ENCODE data around the gene OR7C1. TPM values are rescaled to one million over a fixed set of nuclear protein-coding genes. Genes with fewer than 3 reads are reported as not detected.
"Not testable (repeated sequence)": the region's sequence is repeated elsewhere in the genome, so short reads cannot be mapped to it uniquely, and the experiment has no call there.

The OR7C1 gene
- total RNA-seq, 6 donors from 2014 or later, result not detected

DNA sequence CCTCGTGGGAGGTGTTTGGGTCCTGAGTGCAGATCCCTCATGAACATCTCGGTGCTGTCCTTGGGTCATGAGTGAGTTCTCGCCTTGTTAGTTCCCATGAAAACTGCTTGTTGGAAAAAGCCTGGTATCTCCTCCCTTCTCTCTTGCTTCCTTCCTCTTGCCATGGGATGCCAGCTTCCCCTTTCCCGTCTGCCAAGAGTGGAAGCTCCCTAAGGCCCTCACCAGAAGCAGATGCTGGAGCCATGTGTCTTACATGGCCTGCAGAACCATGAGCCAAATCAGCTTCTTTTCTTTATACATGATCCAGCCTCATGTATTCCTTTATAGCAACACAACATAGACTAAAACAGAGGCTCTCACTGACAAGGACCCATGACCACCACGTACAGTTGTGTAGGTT is 64.8 kb downstream of the OR7C1 start:
- TF ChIP-seq POLR2A (IDR thresholded peaks at IDR 0.05), result no peak
- TF ChIP-seq CTCF (IDR thresholded peaks at IDR 0.05), result no peak
- ATAC-seq (ENCODE audit: low FRiP score in 2 of 2), result no peak
- no peak overlapping the region for H3K4me3 ChIP-seq

DNA sequence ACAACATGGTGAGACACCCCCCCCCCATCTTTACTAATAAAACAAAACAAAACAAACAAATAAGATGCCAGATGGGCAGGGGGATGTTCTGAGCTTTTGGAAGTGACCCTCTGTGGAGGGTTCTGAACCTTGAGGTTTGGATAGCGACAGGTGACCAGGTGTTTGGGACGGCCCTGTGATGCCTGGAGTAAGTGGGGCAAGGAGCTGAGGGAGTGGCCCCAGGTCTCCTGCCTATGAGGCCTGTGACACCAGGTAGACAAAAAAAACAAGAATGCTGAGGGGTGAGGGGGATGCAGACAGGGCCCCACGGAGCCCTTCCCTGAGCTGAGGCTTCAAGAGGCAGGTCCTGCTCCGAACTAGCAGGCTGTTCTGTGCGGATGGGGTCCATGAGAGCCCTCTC is 65.8 kb downstream of the OR7C1 start:
- no peak for ATAC-seq (ENCODE audit: low FRiP score in 2 of 2)
- Histone ChIP-seq H3K36me3 (peaks cover 0 to 6% (median 0%) of the 10 kb centered on the region in 4 donors), H3K9me3 (no peaks in the 10 kb centered on the region), H3K4me1 (no peaks in the 10 kb centered on the region), H3K27ac (no peak overlapping the region), H3K27me3 (no peaks in the 10 kb centered on the region), H3K4me3 (no peak overlapping the region)
- 64 to 86% methylated on average over 4 to 5 of the region's 5 CpGs for WGBS, 2 donors
- no peak for DNase-seq
- TF ChIP-seq CTCF (IDR thresholded peaks at IDR 0.05) (no peak), POLR2A (IDR thresholded peaks at IDR 0.05) (no peak), EP300 (IDR thresholded peaks at IDR 0.05) (no peak), POLR2AphosphoS5 (IDR thresholded peaks at IDR 0.05) (no peak)

More for the DNA sequence above, 64.8 kb downstream of the OR7C1 start:
- H3K36me3 ChIP-seq, result peaks cover 0 to 6% (median 0%) of the 10 kb centered on the region in 4 donors
- no peaks in the 10 kb centered on the region for H3K9me3 ChIP-seq
- H3K27me3 ChIP-seq, result no peaks in the 10 kb centered on the region
- no peak overlapping the region for H3K27ac ChIP-seq
- DNase-seq, result no peak
- H3K4me1 ChIP-seq, result no peaks in the 10 kb centered on the region
- WGBS, 2 donors, result 68 to 70% methylated on average over 4 to 5 of the region's 5 CpGs

- TF ChIP-seq CTCF (IDR thresholded peaks at IDR 0.05) (no peak), POLR2AphosphoS5 (IDR thresholded peaks at IDR 0.05) (no peak), EP300 (IDR thresholded peaks at IDR 0.05) (no peak), POLR2A (IDR thresholded peaks at IDR 0.05) (no peak)
Measured at GRCh38 chr19:14768001-14768400, 67.0 kb downstream of the OR7C1 start.

DNA sequence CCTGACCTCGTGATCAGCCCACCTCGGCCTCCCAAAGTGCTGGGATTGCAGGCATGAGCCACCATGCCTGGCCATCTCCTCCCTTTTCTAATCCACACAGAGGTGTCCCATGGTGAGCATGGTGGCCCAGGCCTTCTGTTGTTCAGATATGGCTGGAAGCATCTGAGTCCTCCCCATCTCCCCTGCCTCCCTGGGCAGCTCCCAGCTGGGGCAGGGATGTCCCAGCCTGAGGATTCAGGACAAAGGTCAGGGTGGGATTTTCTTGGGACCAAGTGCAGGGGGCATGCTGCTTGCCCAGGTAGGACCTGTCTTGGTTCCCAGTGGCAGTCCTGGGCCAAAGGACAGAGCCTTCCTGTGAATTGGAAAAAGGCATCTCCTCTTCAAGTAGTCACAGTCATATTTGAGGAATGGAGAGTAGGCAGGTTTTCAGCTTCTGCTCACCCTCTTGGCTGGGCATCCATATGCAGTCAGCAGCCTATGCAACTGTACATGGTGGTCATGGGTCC is 67.5 kb downstream of the OR7C1 start:
- no peak for DNase-seq
- Histone ChIP-seq H3K27ac (no peak overlapping the region), H3K4me3 (no peak overlapping the region), H3K9me3 (no peaks in the 10 kb centered on the region), H3K4me1 (no peaks in the 10 kb centered on the region), H3K36me3 (peaks cover 0 to 6% (median 0%) of the 10 kb centered on the region in 4 donors), H3K27me3 (no peaks in the 10 kb centered on the region)
- no peak for ATAC-seq (ENCODE audit: low FRiP score in 2 of 2)
- no peak for TF ChIP-seq POLR2A (IDR thresholded peaks at IDR 0.05)
- WGBS, 2 donors, result 83 to 85% methylated on average over 2 of the region's 2 CpGs

More at GRCh38 chr19:14768001-14768400, 67.0 kb downstream of the OR7C1 start:
- no peak for DNase-seq
- Histone ChIP-seq H3K4me1 (no peaks in the 10 kb centered on the region), H3K27ac (no peak overlapping the region), H3K9me3 (no peaks in the 10 kb centered on the region), H3K36me3 (peaks cover 0 to 6% (median 0%) of the 10 kb centered on the region in 4 donors), H3K4me3 (no peak overlapping the region), H3K27me3 (no peaks in the 10 kb centered on the region)
- ATAC-seq (ENCODE audit: low FRiP score in 2 of 2), result no peak
- 86 to 88% methylated on average over 1 to 2 of the region's 2 CpGs for WGBS, 2 donors

DNA sequence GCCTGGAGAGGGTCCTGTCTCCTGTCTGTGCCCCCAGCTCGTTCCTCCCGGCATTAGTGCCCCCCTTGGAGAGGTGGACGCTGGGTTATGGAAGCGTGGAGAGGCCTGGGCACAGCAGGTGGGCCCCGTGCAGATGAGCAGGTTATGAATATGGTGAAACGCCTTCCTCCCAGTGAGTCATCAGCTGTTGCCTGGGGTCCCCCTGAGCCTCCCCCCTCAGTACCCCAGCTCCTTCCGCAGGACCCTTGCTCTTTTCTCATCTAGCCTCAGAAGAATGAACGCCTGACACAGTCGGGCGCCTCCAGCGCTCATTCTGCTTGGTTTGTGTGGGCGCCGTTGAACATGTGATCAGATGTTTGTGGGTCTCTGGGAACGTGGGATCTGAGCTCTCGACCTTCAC is 69.1 kb downstream of the OR7C1 start:
- not testable (repeated sequence) for DNase-seq; H3K27me3 ChIP-seq; H3K36me3 ChIP-seq; ATAC-seq (ENCODE audit: low FRiP score in 2 of 2); H3K9me3 ChIP-seq; H3K4me1 ChIP-seq; H3K27ac ChIP-seq; H3K4me3 ChIP-seq
- WGBS, 2 donors, result 77 to 86% methylated on average over 8 to 14 of the region's 15 CpGs

GRCh38 chr19:14765403-14765802 is 69.6 kb downstream of the OR7C1 start:
- not testable (repeated sequence) for H3K4me3 ChIP-seq, H3K36me3 ChIP-seq, H3K9me3 ChIP-seq, H3K4me1 ChIP-seq, H3K27ac ChIP-seq, DNase-seq, H3K27me3 ChIP-seq
- 83 to 93% methylated on average over 10 to 14 of the region's 18 CpGs for WGBS, 2 donors
- peak in 1 of 2 donors; percentile 26 for ATAC-seq (ENCODE audit: low FRiP score in 2 of 2)

All from upper lobe of left lung (tissue), 6 donors.